Measurements from ENCODE around the gene SHMT2.

SHMT2 gene

DNA sequence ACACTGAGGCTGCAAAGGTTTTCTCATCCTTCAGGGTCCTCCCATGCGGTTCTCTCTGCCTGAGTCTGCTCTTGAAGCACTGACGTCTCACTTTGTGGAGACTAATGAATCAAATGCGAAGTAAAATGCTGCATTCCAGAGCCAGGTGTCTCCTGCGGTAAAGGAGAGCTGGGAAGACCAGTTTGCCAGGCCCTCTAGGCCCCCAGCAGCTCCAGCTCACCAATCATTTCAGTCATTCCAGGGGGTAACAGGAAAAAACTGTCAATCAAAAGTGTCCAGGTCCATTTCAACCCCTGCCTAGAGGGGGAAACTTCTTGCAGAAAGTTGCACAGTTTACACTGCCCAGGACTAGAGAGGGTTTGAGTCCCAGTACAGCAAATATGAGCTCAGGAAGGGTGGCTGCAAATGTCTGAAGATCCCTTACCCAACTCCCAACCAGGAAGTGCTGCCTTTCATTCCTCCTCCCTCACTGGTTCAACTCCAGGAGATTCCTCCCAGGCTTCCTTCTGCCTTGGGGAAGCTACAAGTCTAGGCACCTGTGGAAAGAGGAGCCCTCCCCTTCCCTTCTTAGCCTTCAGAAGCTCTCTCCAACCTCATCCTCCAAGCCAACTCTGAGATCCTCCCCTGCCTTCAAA is 15.6 kb upstream of the SHMT2 start:
- in situ Hi-C loops (cut with HindIII; ENCODE audit: low sequenced_read_pairs), result no loop called here

DNA sequence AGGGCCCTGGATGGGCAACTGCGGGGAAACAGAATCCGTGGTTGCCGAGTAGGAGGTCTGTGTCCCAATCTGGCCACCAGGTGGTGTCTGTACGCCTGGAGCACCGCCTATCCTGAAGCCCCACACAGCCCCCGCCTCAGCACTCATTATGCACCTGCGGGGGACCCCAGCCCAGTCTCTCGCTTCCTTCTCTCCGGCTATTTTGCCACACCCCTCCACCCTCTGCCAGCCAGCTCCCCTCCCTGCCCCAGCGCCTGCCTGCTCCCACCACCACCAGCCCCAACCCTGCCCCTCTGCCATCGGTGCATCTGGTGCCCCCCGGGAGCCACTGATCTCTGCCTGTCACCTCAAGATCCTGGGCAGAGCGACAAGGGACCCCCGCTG is 15.1 kb upstream of the SHMT2 start:
- in situ Hi-C loops (cut with HindIII; ENCODE audit: low sequenced_read_pairs), result no loop called here

DNA sequence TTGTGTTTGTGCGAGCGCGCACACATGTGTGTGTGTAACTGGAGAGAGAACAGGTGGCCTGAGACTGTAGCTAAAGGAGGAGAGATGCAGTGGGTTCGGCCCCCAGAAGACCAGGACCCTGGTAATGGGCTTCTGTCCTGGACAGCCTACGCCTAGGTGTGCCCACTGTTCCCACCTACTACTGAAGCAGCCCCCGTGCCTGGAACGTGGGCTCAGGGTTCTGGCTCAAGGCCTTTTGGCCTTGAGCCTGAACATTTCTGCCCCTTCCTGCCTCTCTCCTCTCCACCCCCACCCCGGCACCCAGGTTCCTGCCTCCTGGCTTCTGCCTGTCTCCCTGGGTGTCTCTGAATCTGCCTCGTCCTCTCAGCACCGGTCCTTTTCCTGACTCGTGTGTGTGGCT is 14.4 kb upstream of the SHMT2 start:
- in situ Hi-C loops (cut with HindIII; ENCODE audit: low sequenced_read_pairs), result no loop called here

DNA sequence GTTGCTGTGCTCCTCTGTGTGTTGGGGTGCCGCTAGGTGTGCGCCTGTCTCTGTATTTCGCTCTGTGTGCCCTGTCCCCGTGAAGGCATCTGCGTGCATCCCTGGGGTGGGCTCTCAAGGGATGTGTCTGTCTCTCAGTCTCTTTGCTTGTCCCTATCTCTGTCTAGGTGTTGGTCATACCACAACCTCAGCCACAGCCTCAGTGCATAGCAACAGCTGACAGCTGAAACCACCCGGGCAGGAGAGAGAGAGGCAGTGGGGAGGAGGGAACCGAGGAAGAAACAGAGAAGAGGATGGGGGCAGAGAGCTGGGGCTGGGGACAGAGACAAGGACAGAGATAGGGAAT is 13.9 kb upstream of the SHMT2 start:
- in situ Hi-C loops (cut with HindIII; ENCODE audit: low sequenced_read_pairs), result no loop called here

DNA sequence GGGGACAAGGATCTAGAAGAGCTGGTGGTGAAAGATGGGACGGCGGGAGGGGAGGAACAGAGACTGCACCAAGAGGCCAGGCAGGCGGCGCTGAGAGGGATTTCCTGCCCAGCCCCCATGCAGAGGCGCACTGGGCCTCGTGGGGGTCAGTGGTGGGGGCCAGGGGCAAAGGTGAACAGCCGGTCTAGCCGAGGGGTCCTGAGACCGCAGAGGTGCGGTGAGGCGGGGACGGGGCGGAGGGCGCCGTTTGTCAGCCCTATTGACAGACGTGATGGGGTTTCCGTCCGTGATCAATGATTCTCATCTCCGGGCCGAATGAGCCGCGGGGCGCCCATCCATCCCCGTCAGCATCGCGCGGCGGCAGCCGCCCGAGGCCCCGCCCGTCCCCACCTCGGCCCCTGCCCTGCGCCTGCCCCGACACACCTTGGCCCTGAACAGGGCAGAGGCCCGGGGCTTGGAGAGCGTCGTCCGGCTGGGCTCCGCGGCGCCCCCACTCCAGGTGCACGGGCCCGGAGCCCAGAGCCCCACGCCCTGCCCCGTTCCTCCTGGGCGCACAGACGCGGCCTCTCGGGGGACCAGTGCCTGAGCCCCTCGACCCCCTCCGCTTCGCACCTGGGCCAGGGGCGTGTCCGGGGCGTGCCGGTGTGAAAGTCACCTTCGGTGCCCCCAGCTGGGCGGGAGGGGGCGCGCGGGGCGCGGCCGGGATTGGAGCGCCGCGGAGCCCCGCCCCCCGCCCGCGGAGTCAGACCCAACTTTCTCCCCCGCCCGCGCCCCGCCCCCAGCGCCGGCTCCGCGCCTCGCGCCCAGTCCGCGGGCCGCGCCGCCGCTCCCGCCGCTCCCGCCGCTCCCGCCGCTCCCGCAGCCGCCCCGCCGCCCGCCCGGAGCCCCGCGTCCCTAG is 13.2 kb upstream of the SHMT2 start, which contains the start of gene NXPH4:
NXPH4 (plus strand) TSS at position 781 of the 898 bp plus-strand sequence. CDS start 176 bp downstream, outside the sequence.
- in situ Hi-C loops (cut with HindIII; ENCODE audit: low sequenced_read_pairs), result no loop called here

DNA sequence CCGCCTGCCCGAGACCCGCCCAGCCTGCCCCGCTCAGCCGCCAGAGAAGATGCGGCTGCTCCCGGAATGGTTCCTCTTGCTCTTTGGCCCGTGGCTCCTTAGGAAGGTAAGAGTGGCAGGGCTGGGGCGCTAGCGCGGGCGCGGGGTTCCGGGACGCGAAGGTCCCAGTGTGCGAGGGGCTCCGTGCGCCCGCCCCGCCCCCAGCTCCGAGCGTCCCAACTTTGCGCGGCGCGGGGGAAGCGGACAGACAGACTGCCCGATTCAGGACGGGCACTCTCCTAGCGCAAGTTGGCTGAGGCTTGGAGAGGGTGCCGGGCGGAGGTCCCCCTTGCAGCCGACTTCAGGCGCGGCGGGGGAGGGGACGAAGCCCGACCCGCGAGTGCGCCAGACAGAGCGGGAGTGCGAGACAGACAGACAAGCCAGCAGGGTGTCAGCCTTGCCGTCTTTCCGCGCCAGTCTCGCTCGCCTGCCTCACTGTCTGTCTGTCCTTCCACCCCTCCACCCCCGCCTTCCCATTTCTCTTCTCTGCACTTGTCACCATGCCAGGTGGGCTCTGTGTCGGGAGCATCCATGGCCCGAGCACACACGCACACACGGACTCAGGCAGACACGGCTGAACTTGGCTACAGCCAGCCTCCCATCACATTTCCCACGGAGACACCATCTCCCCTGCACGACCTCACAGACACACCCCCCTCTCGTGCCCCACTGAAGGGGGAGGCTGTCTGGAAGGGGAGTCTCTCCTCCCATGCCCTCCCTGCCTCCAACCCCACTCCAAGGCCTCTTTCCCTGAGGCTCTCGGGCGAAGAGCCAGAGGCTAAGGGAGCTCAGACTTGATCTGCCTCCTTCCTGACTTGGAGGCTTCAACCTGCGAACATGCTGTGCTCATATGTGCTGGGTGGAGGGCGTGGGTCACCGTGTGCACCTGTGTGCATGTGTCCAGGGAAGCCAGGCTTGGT is 12.3 kb upstream of the SHMT2 start:
- in situ Hi-C loops (cut with HindIII; ENCODE audit: low sequenced_read_pairs), result no loop called here

DNA sequence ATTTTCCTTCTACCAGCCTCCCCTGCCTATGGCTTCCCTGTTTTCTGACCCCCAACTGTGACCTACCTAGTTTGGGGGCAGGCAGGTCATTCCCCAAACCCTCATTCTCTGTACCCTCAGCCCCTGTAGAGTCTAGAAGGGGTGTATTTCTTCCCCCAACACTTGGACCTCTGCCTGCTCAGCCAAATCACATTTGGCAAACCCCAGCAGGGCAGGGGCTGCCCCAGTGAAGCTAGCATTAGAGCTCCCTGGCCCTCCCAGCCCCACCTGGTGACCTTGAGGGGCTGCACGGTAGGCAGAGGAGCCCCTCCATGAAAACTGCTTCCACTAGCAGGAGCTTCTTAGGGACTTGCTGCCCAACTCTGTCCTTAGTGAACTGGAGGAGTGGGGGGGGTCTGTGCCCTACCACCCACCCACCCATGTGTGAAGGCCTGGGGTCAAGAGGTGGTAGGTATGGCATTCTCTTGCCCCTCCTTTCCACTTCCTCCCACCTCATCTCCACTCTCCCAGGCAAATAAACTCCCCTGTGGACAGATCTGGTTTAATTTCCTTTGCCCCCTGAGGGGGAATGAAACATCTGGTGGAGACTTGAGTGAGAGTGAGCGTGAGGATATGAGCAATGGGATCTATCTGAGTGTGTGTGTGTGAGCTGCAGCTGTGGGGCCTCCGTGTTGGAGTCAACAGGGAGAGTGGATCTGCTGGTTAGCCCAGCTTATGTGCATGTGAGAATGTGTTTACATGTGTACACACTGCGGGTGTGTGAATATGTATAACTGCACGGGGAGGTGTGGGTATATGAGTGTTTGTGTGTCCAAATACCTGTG is 11.3 kb upstream of the SHMT2 start:
- in situ Hi-C loops (cut with HindIII; ENCODE audit: low sequenced_read_pairs), result no loop called here

DNA sequence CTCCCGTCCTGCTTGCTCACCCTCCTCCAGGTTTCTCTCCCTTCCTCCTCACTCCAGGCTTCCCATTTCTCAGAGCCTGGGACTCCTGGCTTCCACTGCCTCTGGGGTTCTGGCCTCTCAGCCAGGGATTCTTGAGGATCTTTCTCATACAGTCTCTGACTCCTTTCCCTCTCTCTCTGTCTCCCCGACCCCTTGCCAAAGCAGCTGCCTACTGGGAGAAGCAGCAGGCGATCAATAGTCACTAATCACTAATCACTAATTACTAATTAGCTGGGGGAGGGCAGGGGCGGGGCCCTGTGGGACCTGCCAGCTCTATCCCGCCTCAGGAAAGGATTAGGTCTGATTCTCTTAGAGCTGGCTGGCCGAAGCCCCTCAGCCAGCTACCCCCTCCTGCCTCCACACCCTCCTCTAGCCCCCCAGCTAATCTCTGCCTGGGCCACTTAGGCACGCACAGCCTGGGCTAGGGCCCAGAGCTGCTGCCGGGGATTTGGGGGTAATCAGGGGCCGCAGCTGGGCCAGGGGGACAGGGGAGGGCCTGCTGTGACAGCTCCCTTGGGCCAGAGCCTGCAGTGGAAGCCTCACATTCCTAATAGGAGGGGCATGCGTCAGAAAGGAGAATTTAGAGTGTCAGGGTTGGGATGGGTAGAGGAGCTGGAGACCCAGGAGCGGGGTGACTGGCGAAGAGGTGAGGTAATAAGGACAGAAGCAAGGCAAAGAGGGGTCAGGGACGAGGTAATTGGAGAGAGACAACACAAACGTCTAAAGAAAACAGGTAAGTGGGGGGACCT is 10.1 kb upstream of the SHMT2 start:
- in situ Hi-C loops (cut with HindIII; ENCODE audit: low sequenced_read_pairs), result no loop called here

DNA sequence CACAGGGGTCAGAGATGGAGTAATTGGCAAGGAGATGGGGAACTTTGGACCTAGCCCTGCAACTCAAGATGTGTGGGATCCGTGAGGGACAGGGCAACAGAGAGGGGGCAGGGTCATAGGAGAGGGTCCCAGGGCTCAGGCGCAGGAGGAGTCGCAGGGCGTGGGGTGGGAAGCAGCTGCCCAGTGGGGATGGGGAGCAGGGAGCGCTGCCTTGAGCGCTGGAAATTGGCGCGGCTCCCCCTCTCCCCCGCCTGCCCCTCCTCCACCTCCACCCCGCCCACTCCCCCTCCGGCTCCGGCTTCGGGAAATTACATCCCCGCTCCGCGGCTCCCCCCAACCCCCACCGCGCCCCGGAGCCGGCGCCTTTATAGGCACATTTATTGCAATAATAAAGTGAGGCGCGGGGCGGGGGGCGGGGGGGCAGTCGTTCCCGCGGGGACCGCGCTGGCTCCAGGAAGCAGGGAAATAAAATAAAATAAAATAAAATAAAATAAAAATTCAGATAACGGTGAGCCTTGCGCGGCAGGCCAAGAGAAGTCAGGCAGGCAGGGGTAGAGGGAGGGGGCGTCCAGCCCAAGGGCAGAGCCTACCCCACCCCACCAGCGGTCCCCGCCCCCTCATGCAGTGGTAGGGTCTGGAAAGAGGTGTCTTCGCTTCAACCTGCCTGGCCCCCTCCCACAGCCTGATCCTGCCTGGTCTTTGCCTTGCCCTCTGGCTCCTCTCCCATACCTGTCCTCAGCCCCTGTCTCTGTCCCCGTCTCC is 9.3 kb upstream of the SHMT2 start:
- in situ Hi-C loops (cut with HindIII; ENCODE audit: low sequenced_read_pairs), result no loop called here

DNA sequence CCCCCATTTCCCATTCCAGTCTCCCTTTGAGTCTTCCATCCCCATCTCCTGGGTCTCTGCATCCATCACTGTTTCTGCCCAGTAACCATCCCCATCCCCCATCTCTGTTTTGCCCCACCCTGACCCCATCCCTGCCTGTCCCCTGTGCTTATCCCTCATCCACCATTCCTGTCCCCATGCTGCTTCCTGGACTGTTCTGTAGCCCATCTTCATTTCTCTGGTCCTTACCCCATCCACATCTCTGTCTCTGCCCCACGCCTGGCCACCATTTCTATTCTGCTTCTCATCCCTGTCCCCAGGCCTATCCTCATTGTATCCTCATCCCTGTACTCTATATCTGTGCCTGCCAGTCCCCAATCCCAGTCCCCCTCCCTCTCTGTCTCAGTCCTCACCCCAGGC is 8.7 kb upstream of the SHMT2 start:
- in situ Hi-C loops (cut with HindIII; ENCODE audit: low sequenced_read_pairs), result no loop called here

DNA sequence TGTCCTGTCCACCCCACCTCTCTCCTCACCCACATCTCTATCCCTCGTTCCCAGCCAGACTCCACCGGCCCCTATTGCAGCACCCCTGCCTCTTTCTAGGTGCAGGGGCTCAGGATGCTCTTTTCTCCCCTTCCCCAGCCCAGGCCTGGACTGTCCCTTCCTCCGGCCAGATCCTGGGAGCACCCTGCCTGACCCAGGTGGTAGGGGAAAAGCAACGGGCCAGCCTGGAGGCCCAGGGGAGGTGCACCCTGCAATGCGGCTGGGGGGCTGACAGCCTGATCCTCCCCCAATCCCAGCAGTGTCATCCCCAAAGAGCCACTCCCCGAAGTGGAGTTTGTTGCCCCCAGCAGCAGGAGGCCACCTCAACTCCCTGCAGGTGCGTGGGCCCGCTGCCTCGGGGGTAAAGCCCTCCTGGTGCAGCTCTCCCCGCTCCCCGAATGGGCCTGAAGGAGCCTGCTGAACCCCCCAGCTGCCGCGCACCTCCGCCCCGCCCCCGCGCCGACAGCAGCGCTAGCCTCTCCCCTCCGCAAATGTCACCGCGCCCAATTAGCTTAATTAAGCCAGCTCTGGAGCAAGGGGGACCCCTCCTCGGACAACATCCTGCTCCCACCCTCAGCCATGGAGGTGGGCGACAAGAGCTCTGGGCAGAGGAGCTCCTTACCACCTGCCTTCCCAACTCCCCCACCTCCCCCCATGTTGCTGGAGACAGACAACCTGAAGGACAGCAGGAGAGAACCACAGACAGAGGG is 8.2 kb upstream of the SHMT2 start:
- in situ Hi-C loops (cut with HindIII; ENCODE audit: low sequenced_read_pairs), result no loop called here

DNA sequence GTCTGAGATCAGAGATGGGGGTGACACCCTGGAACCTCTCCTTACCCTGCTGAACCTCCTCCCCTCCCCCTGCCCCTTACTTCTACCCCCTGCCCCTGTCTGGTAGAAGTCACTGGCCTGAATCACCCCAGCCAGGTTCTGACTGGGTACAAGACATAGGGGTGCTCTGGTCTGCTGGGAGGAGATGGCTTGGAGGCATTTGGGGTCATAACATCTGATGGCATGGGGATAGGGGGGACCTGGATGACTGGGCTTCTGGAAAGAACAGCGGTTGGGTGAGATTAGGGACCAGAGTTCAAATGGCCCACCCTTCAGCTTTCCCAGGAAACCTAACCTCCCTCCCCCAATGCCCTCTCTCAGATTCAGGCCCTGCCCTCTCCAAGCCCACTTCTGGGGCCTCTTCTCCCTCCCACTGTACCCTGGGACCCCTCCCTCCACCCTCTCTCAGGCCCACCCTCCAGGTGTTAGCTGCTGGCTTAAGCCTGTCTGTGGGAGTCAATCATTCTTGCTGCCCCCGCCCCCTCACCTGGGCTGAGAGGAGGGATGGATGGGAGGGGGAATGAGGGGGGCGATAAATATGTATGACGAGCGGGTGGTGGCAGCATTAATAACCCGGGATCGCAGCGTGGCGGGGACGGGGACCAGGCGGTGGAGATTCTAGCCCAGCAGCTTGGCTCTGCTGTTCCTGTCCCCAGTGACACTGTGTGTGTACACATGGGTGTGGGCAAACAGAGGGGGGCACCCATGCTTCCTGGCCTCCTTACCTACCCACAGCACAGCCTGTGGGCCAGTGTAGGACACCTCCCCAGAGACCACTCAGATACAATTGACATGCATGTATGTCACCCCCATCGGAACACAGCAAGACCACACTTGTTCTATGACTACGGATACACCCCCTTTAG is 7.0 kb upstream of the SHMT2 start:
- in situ Hi-C loops (cut with HindIII; ENCODE audit: low sequenced_read_pairs), result no loop called here

DNA sequence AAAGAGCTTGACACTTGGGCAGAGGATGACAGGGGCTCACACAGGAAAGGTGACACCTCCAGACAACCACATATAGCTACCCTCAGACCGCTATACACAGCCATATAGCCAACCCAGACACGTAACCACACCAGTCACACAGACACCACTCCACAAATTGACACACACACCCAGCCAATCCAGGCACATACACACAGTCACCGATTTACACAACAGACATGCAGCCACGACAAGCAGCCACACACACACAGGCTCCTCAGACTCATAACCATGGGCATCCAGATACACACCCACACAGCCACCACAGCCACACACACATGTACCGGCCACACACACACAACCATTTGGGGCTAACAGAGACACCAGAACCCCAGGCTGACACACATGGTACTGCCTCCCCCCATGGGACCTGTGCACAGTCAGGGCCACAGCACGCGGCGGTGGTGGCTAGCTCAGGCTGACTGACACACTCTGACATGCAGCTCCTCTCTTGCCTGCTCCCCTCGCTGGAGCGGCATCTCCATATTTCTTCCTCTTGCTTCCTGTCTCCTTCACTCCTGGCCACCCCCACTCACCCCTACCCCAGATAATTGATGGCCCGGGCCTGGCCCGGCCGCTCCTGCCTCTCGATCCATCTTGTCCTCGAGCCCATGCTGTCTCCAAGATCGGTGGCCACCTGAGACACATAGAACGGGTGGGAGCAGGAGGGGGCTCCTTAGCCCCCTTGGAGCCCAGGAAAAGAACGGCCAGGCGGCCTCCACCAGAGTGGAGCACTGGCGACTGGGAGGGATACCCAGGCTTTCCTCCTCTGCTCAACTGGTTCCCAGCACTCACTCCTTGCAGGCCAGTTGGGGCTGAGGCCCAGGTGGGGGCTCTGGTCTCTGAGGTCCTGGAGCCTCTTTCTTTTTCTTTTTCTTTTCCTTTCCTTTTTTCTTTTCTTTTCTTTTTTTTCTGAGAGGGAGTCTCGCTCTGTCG is 6.0 kb upstream of the SHMT2 start:
- in situ Hi-C loops (cut with HindIII; ENCODE audit: low sequenced_read_pairs), result no loop called here

DNA sequence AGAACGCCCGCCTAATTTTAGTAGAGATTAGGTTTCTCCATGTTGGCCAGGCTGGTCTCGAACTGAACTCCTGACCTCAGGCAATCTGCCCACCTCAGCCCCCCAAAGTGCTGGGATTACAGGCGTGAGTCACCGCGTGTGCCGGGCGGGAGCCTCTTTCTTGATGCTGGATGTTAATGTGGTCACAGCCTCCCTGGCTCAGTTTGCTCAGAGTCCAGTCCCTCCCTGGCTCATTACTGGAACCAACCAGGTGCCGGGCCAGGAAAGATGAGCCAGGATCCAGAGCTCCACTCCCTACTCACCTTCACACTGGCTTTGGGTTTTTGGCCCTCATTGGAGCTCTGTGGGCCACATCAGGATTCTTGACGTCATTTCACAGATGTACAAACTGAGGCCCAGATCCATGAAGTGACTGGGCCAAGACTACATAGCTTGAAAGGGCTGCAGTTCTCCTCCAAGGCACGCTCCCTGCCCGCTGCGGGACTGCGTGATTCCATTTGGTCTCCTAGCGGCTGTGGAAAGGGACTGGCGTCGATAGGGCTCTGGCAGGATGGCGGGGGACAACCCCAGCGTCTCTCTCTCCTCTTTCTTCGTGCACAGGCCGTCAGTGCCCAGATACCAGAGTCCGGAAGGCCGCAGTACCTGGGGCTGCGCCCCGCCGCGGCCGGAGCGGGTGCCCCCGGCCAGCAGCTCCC is 5.1 kb upstream of the SHMT2 start:
- in situ Hi-C loops (cut with HindIII; ENCODE audit: low sequenced_read_pairs), result no loop called here

DNA sequence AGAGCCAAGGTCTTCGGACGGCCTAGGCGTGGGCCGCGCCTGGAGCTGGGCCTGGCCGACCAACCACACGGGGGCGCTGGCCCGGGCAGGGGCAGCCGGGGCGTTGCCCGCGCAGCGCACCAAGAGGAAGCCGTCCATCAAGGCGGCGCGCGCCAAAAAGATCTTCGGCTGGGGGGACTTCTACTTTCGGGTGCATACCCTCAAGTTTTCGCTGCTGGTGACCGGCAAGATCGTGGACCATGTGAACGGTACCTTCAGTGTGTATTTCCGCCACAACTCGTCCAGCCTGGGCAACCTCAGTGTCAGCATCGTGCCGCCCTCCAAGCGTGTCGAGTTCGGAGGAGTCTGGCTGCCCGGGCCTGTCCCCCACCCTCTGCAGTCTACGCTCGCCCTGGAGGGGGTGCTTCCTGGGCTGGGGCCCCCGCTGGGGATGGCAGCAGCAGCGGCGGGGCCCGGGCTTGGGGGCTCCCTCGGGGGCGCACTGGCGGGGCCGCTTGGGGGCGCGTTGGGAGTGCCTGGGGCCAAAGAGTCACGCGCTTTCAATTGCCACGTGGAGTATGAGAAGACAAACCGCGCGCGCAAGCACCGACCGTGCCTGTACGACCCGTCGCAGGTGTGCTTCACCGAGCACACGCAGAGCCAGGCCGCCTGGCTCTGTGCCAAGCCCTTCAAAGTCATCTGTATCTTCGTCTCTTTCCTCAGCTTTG is 4.4 kb upstream of the SHMT2 start:
- in situ Hi-C loops (cut with HindIII; ENCODE audit: low sequenced_read_pairs), result no loop called here
